H1 (cell line): Measurements from ENCODE around the gene PCDHGB3. TPM values are rescaled to one million over a fixed set of nuclear protein-coding genes. Genes with fewer than 3 reads are reported as not detected.

Experiments used
- CTCF ChIA-PET: fragments of 300-600 bp; sonication (Branson Sonifier 250); formaldehyde crosslinking; loops from one replicate; lab custom pipeline; 2021; ENCODE audit not compliant: partially characterized antibody; lab: Charles Lee
- POLR2A ChIA-PET: fragments of 300-600 bp; sonication (Branson Sonifier 250); formaldehyde crosslinking; loops from one replicate; lab custom pipeline; 2021; ENCODE audit warnings: inconsistent platforms; ENCODE audit not compliant: partially characterized antibody; lab: Charles Lee
- DNase-seq, 2 experiments: peaks; one replicate each; pipeline versions ENCODE4 v3.0.0 to v3.0.0-alpha.2; 2010 to 2022; ENCODE audit warnings: low spot score in 2 of 2, low read depth in 1 of 2, mixed read lengths in 1 of 2
- FAIRE-seq: peaks from 2 replicates; lab custom pipeline; 2011; peaks lifted over from hg19 to GRCh38; lab: Jason Lieb, UNC
- H2AFZ ChIP-seq: 2 replicates; pipeline ENCODE4 v1.8.1; 2012; ENCODE audit warnings: low read length, inconsistent platforms
- H2AK5ac ChIP-seq: 2 replicates; pipeline ENCODE4 v1.6.1; 2013; ENCODE audit warnings: low read depth, low read length
- H2BK120ac ChIP-seq: replicated peaks from 2 replicates; pipeline ENCODE3; 2013; ENCODE audit warnings: low read depth, low read length, inconsistent platforms
- H2BK12ac ChIP-seq: 2 replicates; pipeline ENCODE4 v1.6.1; 2013; ENCODE audit warnings: low read depth, low read length
- H2BK15ac ChIP-seq: 2 replicates; pipeline ENCODE4 v1.6.1; 2013; ENCODE audit warnings: low read length
- H2BK20ac ChIP-seq: 2 replicates; pipeline ENCODE4 v1.6.1; 2013; ENCODE audit warnings: low read length
- H2BK5ac ChIP-seq: 2 replicates; pipeline ENCODE4 v1.6.1; 2013; ENCODE audit warnings: low read depth, low read length
- H3K14ac ChIP-seq: 2 replicates; pipeline ENCODE4 v1.6.1; 2013; ENCODE audit warnings: inconsistent platforms; ENCODE audit not compliant: insufficient read length
- H3K18ac ChIP-seq: 2 replicates; pipeline ENCODE4 v1.6.1; 2013; ENCODE audit warnings: low read length; ENCODE audit errors: extremely low read depth
- H3K23ac ChIP-seq: 2 replicates; pipeline ENCODE4 v1.6.1; 2013; ENCODE audit warnings: inconsistent platforms; ENCODE audit not compliant: insufficient read length
- H3K23me2 ChIP-seq: 2 replicates; pipeline ENCODE4 v1.6.1; 2013; ENCODE audit warnings: low read depth, low read length
- H3K27ac ChIP-seq: 2 replicates; pipeline ENCODE4 v1.6.1; 2011; ENCODE audit warnings: low read depth, low read length, inconsistent platforms
- H3K27me3 ChIP-seq, 4 experiments: replicated peaks in 1 of 4; 1 replicate in 1 of 4; 2 replicates in 3 of 4; pipeline versions ENCODE4 v1.6.1 to v1.8.1; 2011 to 2013; ENCODE audit warnings: low read length in 3 of 4, mild to moderate bottlenecking in 3 of 4, inconsistent platforms in 2 of 4, mixed read lengths in 2 of 4, moderate library complexity in 1 of 4; ENCODE audit not compliant: control insufficient read depth in 3 of 4, insufficient read depth in 3 of 4; ENCODE audit errors: extremely low read depth in 1 of 4
- H3K36me3 ChIP-seq, 4 experiments: 2 replicates each; pipeline versions ENCODE4 v1.6.1 to v1.8.1; 2011 to 2013; ENCODE audit warnings: mild to moderate bottlenecking in 4 of 4, low read length in 3 of 4, moderate library complexity in 2 of 4, control low read depth in 1 of 4, inconsistent platforms in 1 of 4; ENCODE audit not compliant: insufficient read depth in 4 of 4, control insufficient read depth in 2 of 4
- H3K4ac ChIP-seq: replicated peaks from 2 replicates; pipeline ENCODE3; 2013; ENCODE audit warnings: low read length, low read depth, mixed read lengths, inconsistent platforms; ENCODE audit not compliant: insufficient read length
- H3K4me1 ChIP-seq, 4 experiments: replicated peaks in 1 of 4; 1 replicate in 1 of 4; 2 replicates in 3 of 4; pipeline versions ENCODE4 v1.6.1 to v1.8.1; 2011 to 2013; ENCODE audit warnings: low read length in 3 of 4, inconsistent platforms in 2 of 4, mixed read lengths in 1 of 4; ENCODE audit not compliant: insufficient read depth in 4 of 4, control insufficient read depth in 3 of 4
- H3K4me2 ChIP-seq, 2 experiments: 2 replicates each; pipeline versions ENCODE4 v1.6.1 to v1.8.1; 2011 to 2013; ENCODE audit warnings: low read depth in 2 of 2, low read length in 2 of 2, control low read depth in 1 of 2, inconsistent platforms in 1 of 2, mild to moderate bottlenecking in 1 of 2; ENCODE audit not compliant: insufficient read depth in 1 of 2
- H3K4me3 ChIP-seq, 4 experiments: fragments of 200-600, 300-600 bp in 1 of 4; sonication (generic), shearing (Covaris generic), sonication (Bioruptor Twin) in 1 of 4; 2 replicates each; pipeline versions ENCODE4 v1.5.1 to v1.8.1; 2011 to 2016; ENCODE audit warnings: low read length in 4 of 4, low read depth in 3 of 4, control low read depth in 2 of 4, inconsistent platforms in 2 of 4, mild to moderate bottlenecking in 2 of 4, mixed read lengths in 1 of 4, moderate library complexity in 1 of 4; ENCODE audit not compliant: insufficient read depth in 2 of 4; ENCODE audit errors: extremely low read depth in 1 of 4
- H3K56ac ChIP-seq: replicated peaks from 2 replicates; pipeline ENCODE3; 2013; ENCODE audit warnings: low read depth, mild to moderate bottlenecking, mixed read lengths, low read length, inconsistent platforms; ENCODE audit not compliant: insufficient read length
- H3K79me1 ChIP-seq: 2 replicates; pipeline ENCODE4 v1.6.1; 2013; ENCODE audit warnings: low read depth, low read length, control low read depth
- H3K79me2 ChIP-seq, 2 experiments: 2 replicates each; pipeline versions ENCODE4 v1.6.1 to v1.8.1; 2012 to 2013; ENCODE audit warnings: low read length in 2 of 2, mild to moderate bottlenecking in 2 of 2, inconsistent platforms in 1 of 2; ENCODE audit not compliant: insufficient read depth in 2 of 2, control insufficient read depth in 1 of 2
- H3K9ac ChIP-seq, 4 experiments: replicated peaks in 1 of 4; 1 replicate in 1 of 4; 2 replicates in 3 of 4; pipeline versions ENCODE4 v1.6.1 to v1.8.1; 2011 to 2013; ENCODE audit warnings: low read depth in 3 of 4, low read length in 3 of 4, control low read depth in 2 of 4, mild to moderate bottlenecking in 2 of 4, moderate library complexity in 2 of 4, inconsistent platforms in 1 of 4; ENCODE audit errors: extremely low read depth in 1 of 4
- H3K9me3 ChIP-seq, 2 experiments: 2 replicates each; pipeline versions ENCODE4 v1.6.1 to v1.8.1; 2012 to 2013; ENCODE audit warnings: mild to moderate bottlenecking in 2 of 2, moderate library complexity in 2 of 2, control low read depth in 1 of 2, inconsistent platforms in 1 of 2, low read depth in 1 of 2, low read length in 1 of 2, mixed read lengths in 1 of 2; ENCODE audit not compliant: insufficient read depth in 2 of 2
- H4K20me1 ChIP-seq, 2 experiments: replicated peaks in 1 of 2; 2 replicates each; pipeline versions ENCODE3 to v1.8.1; 2011 to 2013; ENCODE audit warnings: inconsistent platforms in 2 of 2, low read length in 2 of 2, mild to moderate bottlenecking in 1 of 2; ENCODE audit not compliant: insufficient read depth in 2 of 2, control insufficient read depth in 1 of 2
- H4K5ac ChIP-seq: 2 replicates; pipeline ENCODE4 v1.6.1; 2013; ENCODE audit warnings: low read length, low read depth, mixed read lengths, inconsistent platforms; ENCODE audit not compliant: insufficient read length
- H4K8ac ChIP-seq: 2 replicates; pipeline ENCODE4 v1.8.0; 2013; ENCODE audit warnings: mild to moderate bottlenecking, moderate library complexity, low read length, inconsistent platforms; ENCODE audit not compliant: insufficient read depth; ENCODE audit errors: extremely low read depth
- H4K91ac ChIP-seq: replicated peaks from 2 replicates; pipeline ENCODE3; 2013; ENCODE audit warnings: low read length, mixed read lengths, inconsistent platforms; ENCODE audit not compliant: insufficient read length
- CHD1 ChIP-seq: IDR thresholded peaks from 2 replicates; pipeline ENCODE4 v1.6.1; 2012; ENCODE audit warnings: low read depth, low read length, improper control_type of control experiment
- RNF2 ChIP-seq: fragments of 200-900, 300-1000 bp; sonication (generic); IDR thresholded peaks from 2 replicates; pipeline ENCODE4 v1.7.1; 2016; ENCODE audit warnings: borderline replicate concordance, low read depth, mild to moderate bottlenecking, antibody characterized with exemption, low read length; ENCODE audit not compliant: poor library complexity, severe bottlenecking; ENCODE audit errors: missing control alignments
- SIRT6 ChIP-seq: IDR thresholded peaks from one replicate; pipeline ENCODE4 v1.7.1; 2012; ENCODE audit warnings: low read length, inconsistent platforms
- WGBS, 2 experiments: shearing (Covaris generic) in 1 of 2; methylation state at CpG; one replicate each; pipeline versions ENCODE4 v1.1.6 to v1.1.7; 2013 to 2015; ENCODE audit warnings: low lambda C conversion rate in 2 of 2, mixed read lengths in 2 of 2, inconsistent platforms in 1 of 2, low coverage in 1 of 2, missing lambda C conversion rate in 1 of 2; ENCODE audit not compliant: insufficient replicate concordance in 2 of 2, insufficient coverage in 1 of 2, insufficient read length in 1 of 2; ENCODE audit errors: extremely low coverage in 1 of 2, missing lambda C conversion rate in 1 of 2; 5-methylcytosine and 5-hydroxymethylcytosine counted together
- polyA plus RNA-seq, 7 experiments: library from polyadenylated mRNA; depleted of rRNA in 3 of 7; stranded (reverse) in 5 of 7; unstranded in 2 of 7; fragments of >200 nt in 5 of 7; fragments of 200-250 nt in 2 of 7; gene quantifications; 1 replicate in 5 of 7; 2 replicates in 1 of 7; 4 replicates in 1 of 7; pipeline versions ENCODE4 v1.2.1 to v1.2.3, GENCODE V29; 2011 to 2013; ENCODE audit warnings: missing spikeins in 2 of 7, mixed read lengths in 2 of 7
- total RNA-seq: library from RNA; stranded (reverse); fragmentation: NEBNext Ultra II Directional; extraction: Animal tissue kit (Norgen Biotek cat#: 25700); gene quantifications from 2 replicates; pipeline ENCODE4 v1.2.1, GENCODE V29; 2021

PCDHGB3 gene
- total and polyA plus RNA-seq, 2 of the 8 experiments (the other 6 are each of a cell fraction or from before 2014, with no cell fraction given): 1.6 to 1.9 TPM

GRCh38 chr5:141392429-141393198 lies 22.6 kb downstream of the PCDHGB3 start, which contains the start of gene PCDHGA8:
Gene PCDHGA8 (plus strand): TSS chr5:141392633. CDS start chr5:141392814, 181 bp downstream.
- Histone ChIP-seq H3K79me2 (no peaks in the 10 kb centered on the region), H3K18ac (no peak within 1 kb of the TSS), H2BK15ac (no peak within 1 kb of the TSS), H2BK5ac (no peak within 1 kb of the TSS), H3K4ac (no peak within 1 kb of the TSS), H3K27ac (no peak within 1 kb of the TSS), H2AFZ (no peak within 1 kb of the TSS), H3K9ac (no peak within 1 kb of the TSS), H2AK5ac (no peak within 1 kb of the TSS), H4K91ac (no peak within 1 kb of the TSS), H4K8ac (no peak within 1 kb of the TSS; the same call in 1 of the 2 replicates), H3K4me3 (peak within 1 kb of the TSS in 1 of 4 experiments; percentile 23; a peak in 1 of 8 replicates), H4K20me1 (no peaks in the 10 kb centered on the region), H3K14ac (no peak within 1 kb of the TSS), H3K4me1 (no peaks in the 10 kb centered on the region), H2BK20ac (no peak within 1 kb of the TSS), H2BK12ac (no peak within 1 kb of the TSS), H3K23ac (no peak within 1 kb of the TSS), H3K9me3 (peaks cover 53 to 64% of the 10 kb centered on the region in 2 experiments), H3K36me3 (peaks cover 3 to 29% (median 14%) of the 10 kb centered on the region in 4 experiments; a peak in 7 of 8 replicates), H3K23me2 (no peaks in the 10 kb centered on the region), H3K4me2 (no peak within 1 kb of the TSS), H3K27me3 (no peaks in the 10 kb centered on the region; a peak in 1 of 7 replicates), H3K79me1 (no peaks in the 10 kb centered on the region), H3K56ac (no peak within 1 kb of the TSS), H4K5ac (no peak within 1 kb of the TSS), H2BK120ac (no peak within 1 kb of the TSS)
- POLR2A ChIA-PET: no interaction called here
- CTCF ChIA-PET: interaction anchor here (0.7 to 8.7 kb wide), 11 partner anchors 10 to 171 kb away, joined by 3 to 68 read pairs (median 5); partner anchors contain the start of genes PCDHGA10, PCDHGA11, PCDHGA9 and PCDHGB6
- TF ChIP-seq RNF2 (no peak), CHD1 (no peak), SIRT6 (no peak)
- FAIRE-seq (no peak), DNase-seq (no peak)
- WGBS, 2 experiments: 96% methylated on average over 38 of the region's 38 CpGs; no CpG with 5 or more reads in 1 of the 2 experiments
